Measurements from ENCODE around the gene TFB2M.
A peak's percentile ranks its signal among the peaks of the same experiment; 100 is the strongest.

Gene TFB2M

DNA sequence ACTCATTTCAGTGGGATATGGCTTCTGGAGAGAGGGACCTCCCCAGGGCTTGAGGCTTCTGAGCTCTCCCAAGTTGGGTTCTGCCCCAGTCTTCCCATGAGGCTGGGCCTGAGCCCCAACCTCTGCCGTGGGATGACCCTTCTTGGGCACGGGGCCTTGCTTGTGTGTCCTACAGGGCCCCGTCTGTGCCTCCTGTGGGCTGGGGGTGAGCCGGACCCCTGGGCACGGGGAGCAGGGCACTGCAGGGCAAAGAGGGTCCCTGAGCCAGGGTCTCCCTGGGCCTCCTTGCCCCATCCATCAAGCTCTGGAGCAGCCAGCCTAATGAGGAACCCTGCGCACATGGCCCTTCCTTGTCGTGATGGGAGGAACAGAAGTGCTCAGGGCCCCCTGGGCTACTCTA, 53.8 kb downstream of the TFB2M start:
- DNase-seq: no peak

DNA sequence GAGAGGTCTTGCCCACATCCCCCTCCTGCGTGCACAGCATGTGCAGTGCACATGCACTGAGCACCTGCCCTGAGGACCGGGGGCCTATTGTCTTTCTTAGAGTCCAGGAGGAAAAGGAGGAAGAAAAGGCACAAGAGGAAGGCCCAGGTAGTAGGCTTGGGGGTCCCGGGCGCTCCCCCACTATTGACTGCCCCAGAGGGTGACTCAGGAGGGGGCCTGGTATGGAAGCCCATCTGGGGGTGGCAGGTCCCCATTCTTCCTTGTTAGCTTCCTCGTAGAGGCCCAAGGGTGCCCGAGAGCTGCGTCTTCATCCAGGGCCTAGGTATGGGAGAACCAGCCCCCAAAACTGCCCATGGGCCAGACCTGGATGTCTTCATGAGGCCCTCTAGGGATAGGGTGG, 54.9 kb downstream of the TFB2M start:
- no peak for DNase-seq

DNA sequence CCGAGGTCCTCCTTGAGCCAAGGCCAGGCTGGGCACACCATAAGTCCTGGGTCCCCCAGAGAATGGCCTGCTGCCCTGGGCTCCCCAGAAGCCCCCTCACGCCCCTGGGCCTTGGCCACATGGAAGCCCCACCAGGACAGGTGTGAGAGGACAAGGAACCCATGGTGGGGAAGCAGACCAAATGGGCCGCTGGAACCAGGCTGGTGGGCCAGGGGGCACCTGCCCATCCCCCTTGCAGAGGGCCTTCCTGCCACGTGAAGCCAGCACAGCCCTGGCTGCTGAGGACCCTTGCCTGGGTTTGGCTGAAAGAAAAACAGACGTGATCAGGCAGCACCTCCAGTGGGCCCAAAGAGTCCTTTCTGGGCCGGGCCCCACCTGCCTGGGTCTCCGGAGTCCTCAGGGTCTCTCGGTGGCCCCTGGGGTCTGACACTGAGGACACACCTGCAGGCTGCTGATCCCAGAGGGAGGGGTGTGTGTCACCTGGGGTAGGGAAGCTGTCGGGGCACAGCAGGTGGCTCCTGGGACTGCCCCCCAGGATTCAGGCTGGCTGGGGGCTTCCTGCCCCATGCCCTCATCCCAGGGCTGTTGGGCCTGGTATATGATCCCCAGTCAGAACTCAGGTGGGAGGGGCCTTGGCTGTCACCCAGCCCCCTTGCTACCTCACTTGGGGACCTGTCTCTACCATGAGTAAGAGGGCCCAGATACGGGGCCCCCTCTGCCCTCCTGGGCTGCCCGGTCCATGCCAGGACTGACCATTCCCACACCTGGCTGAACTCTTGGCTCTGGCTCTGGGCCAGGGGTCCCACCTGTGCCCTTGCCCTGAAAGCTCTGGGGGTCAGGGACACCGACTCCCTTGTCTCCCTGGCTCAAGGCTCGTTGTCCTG, 55.7 kb downstream of the TFB2M start:
- no peak for DNase-seq

DNA sequence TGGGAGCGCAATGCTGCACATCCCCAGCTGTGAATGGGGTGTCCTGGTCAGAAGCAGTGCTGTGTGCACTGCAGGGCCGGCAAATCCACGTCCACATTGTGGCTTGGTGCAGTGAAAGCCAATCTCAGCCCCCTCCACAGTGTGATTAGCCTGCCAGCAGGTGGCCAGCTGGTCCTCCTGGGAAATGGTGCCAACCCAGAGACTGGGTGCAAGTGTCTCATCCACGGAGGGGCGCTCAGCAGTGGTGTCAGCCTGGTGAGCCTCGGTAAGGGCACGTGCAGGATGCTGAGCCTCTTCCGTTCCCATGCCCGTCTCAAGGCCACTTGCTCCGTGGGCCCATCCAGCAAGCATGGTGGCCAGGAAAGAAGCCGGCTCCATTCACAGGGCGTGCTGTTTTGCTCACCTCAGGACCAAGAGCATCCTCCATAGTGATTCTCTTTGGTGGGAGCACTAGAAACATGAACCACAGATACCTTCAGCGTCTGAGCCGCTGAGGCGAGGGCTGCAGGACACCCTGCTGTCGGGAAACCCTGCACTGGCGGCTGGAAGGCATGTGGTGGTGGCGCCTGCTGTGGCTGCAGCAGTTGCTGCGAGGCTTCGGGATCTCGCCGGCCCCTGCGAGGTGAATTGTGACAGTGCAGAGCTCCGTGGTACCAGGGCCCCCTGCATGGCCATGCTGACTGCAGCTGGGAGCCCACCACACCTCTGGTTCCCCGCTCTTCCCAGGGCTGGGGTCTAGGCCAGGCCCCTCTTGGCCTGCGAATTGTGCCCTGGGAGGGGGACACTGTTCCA, 57.0 kb downstream of the TFB2M start:
- no peak for DNase-seq

DNA sequence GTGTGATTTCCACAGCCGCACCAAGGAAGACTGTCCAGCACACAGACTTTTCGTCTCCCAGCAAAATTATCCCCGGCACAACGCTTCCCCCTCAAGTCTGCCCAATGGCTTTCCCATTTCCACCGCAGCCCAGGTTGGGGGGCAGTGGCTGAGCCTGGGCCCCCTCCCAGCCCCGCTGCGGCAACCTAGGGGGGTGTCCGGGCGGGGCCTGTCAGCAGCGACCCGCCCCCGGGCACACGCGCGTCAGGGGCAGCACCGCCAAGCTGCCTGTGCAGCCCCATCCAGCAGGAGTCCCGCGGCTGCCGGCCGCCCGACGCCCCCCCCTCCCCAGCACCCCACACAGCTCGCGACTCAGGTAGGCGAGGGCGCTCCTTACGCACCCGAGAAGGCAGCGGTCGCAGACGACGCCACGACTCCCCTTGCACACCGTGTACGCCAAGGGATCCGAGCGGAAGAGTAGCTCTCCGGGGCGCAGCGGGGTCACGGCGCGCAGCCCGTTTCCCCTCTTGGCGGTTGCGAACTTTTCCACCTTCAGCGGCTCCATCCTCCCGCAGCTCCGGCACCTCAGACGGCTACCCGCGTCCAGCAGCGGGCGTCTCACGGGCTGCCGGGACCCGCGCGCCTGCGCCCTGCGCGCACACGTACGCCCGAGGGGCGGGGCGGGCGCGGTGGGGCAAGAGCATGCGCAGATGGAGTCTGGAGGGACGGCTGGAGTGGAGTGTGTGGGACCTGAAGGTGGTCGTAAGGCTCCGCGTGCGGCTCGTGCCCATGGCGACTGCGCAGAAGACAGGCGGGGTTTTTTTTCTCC, 59.2 kb downstream of the TFB2M start, which contains the start of gene SMYD3:
Gene SMYD3 (minus strand): TSS at position 606 of the 808 bp plus-strand sequence.
- DNase-seq: peak; percentile 76 to 78

DNA sequence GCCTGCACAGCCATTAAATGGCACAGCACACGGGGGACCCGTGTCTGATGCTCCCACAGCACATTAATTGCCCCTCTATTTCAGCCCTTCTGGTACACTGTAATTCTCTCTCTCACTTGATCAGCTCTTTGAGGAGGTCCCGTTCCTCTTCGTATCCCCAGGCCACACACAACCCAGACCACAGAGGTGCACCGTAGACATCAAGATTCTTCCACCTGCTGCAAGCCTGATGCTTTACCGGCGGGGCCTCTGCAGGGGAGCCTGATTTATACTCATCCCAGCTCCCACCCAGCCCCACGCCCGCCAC, 59.7 kb downstream of the TFB2M start:
- no peak for DNase-seq

DNA sequence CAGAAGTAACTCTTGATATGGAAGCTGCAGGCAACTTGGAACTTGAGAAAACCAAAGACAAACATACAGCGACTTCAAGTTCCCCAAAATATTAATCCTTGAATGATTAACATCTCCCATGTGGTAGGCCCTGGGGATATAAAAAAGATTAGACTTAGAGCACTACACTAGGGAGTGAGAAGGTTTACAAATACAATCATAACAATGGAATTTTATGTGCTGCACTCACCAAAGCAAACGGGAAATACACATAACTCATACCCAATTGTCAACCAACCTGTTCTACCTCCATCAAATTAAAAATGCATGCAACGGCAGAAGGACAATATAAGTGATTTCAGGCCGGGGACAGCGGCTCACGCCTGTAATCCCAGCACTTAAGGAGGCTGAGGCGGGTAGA, 62.7 kb downstream of the TFB2M start:
- no peak for DNase-seq

DNA sequence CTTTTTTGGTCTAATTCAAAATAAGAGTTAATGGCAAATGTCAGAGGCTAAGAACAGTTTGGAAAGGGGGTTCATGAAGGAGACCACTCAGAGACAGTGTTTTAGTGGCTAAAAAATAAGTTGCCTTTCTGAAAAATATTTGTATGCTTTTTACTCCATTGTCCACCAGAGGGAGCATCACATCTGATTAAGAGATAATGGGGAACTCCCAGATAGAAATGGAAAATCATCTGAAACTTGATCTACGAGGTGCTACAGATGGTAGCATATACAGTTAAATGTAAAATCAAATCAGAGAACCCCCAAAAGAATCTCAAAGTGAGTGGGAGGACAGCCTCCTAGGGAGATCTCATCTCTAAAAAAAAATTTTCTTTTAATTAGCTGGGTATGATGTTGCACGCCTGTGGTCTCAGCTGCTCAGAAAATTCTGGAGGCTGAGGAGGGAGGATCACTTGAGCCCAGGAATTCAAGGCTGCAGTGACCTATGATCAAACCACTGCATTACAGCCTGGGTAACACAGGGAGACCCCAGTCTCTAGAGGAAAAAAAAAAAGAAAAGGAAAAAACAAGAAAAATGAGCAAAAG, 68.6 kb downstream of the TFB2M start:
- peak in 1 of 2 donors; percentile 55 for DNase-seq

DNA sequence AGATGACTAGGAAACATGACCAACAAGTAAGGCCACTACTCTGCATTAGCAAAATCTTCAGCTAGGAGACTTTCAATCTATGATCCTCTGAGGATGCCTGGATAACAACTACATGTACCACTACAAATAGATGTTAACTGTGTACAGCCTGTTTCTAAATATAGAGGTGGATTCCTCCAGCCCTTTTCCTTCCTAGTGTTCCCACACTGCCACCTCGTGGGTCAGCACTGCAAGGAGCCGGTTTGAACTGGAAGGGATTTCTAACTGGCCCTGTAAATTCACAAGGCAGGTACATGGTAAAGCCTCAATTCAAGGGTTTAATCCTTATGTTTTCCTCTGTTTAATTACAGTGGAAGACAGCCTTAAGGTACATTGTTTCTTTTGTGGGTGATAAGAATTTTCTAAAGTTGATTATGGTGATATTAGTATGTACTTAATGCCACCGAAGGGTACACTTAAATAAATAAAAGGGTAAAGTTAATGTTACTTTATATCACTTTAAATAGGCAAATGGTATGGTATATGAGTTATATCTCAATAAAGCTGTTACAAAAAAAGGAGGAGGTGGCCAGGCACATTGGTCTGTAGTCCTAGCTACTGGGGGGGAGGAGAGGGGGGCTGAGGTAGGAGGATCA, 73.3 kb downstream of the TFB2M start:
- peak; percentile 48 to 74 for DNase-seq

DNA sequence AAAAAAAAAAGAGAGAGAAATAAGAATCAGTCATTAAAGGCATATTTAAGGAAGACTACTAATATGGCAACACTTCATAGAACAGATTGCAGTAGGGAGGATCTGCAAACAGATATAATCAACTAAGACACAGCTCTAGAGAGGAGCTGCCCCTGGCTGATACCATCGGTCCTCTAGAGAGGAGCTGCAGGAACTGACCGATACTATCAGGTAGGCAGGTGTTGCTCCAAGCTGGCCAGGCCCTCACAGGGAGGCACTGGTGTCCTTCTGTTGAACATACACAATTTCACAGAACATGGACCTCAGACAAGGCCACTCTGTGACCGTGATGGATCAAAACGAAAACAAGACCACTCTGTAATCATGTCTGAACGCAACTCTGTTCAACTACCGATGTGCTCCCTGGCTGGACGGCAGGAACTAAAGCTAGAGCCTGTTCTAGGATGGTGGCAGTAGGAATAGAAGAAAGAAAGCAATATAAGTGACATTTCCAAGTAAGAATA, 74.5 kb downstream of the TFB2M start:
- DNase-seq: no peak
